Immature natural killer cell (primary cell): Measurements from ENCODE around the gene SPAG8. TPM values are rescaled to one million over a fixed set of nuclear protein-coding genes. Genes with fewer than 3 reads are reported as not detected.
A peak's percentile ranks its signal among the peaks of the same experiment; 100 is the strongest.

ENCODE experiments used
- DNase-seq, 3 donors: peaks; one replicate each; pipeline ENCODE4 v3.0.0; 2022; ENCODE audit warnings: mixed read lengths in 1 of 3
- H3K27ac Mint-ChIP-seq, 6 donors: one replicate each; pipeline ENCODE4 v1.8.0; 2020; ENCODE audit warnings: mixed read lengths in 6 of 6, mild to moderate bottlenecking in 5 of 6, inconsistent platforms in 4 of 6, moderate library complexity in 3 of 6
- H3K27me3 Mint-ChIP-seq, 3 donors: one replicate each; pipeline ENCODE4 v1.8.0; 2020 to 2021; ENCODE audit warnings: low read depth in 3 of 3, mild to moderate bottlenecking in 3 of 3, mixed read lengths in 3 of 3, moderate library complexity in 3 of 3, inconsistent platforms in 1 of 3
- H3K36me3 Mint-ChIP-seq, 3 donors: one replicate each; pipeline ENCODE4 v1.8.0; 2020; ENCODE audit warnings: mixed read lengths in 3 of 3, inconsistent platforms in 2 of 3, mild to moderate bottlenecking in 2 of 3
- H3K4me1 Mint-ChIP-seq, 2 donors: one replicate each; pipeline ENCODE4 v1.8.0; 2020; ENCODE audit warnings: inconsistent platforms in 2 of 2, mild to moderate bottlenecking in 2 of 2, mixed read lengths in 2 of 2, moderate library complexity in 1 of 2
- H3K4me3 Mint-ChIP-seq, 5 donors: one replicate each; pipeline ENCODE4 v1.8.0; 2020; ENCODE audit warnings: mild to moderate bottlenecking in 5 of 5, mixed read lengths in 5 of 5, inconsistent platforms in 3 of 5, moderate library complexity in 3 of 5
- H3K9me3 Mint-ChIP-seq, 6 donors: one replicate each; pipeline ENCODE4 v1.8.0; 2020; ENCODE audit warnings: mild to moderate bottlenecking in 6 of 6, mixed read lengths in 6 of 6, inconsistent platforms in 4 of 6, moderate library complexity in 3 of 6
- polyA plus RNA-seq, 3 donors: library from polyadenylated mRNA; unstranded; fragments of 300-500 nt; fragmentation: Illumina TruSeq; gene quantifications; one replicate each; pipeline ENCODE4 v1.2.3, GENCODE V29; 2021

Gene SPAG8
- polyA plus RNA-seq, 3 donors from 2014 or later, result 0.43 to 2.1 TPM; not detected in 1

GRCh38 chr9:35769763-35770162 lies 42.3 kb downstream of the SPAG8 start:
- no peak overlapping the region for H3K27ac Mint-ChIP-seq
- no peaks in the 10 kb centered on the region for H3K4me1 Mint-ChIP-seq
- no peaks in the 10 kb centered on the region for H3K36me3 Mint-ChIP-seq
- no peak for DNase-seq
- peaks cover 0 to 2% (median 0%) of the 10 kb centered on the region in 3 donors for H3K27me3 Mint-ChIP-seq
- H3K4me3 Mint-ChIP-seq, result no peak overlapping the region
- no peaks in the 10 kb centered on the region for H3K9me3 Mint-ChIP-seq

GRCh38 chr9:35767458-35767857 lies 44.6 kb downstream of the SPAG8 start:
- Mint-ChIP-seq H3K27ac (no peak overlapping the region), H3K4me3 (no peak overlapping the region), H3K4me1 (peaks cover 0 to 1% of the 10 kb centered on the region in 2 donors), H3K9me3 (no peaks in the 10 kb centered on the region), H3K27me3 (no peaks in the 10 kb centered on the region), H3K36me3 (no peaks in the 10 kb centered on the region)
- DNase-seq, result no peak

- DNase-seq, result no peak
- Mint-ChIP-seq H3K9me3 (no peaks in the 10 kb centered on the region), H3K4me1 (peaks cover 0 to 1% of the 10 kb centered on the region in 2 donors), H3K27ac (no peak overlapping the region), H3K36me3 (no peaks in the 10 kb centered on the region), H3K27me3 (no peaks in the 10 kb centered on the region), H3K4me3 (no peak overlapping the region)
Observed at GRCh38 chr9:35766997-35767396, 45.1 kb downstream of the SPAG8 start.

GRCh38 chr9:35763803-35764202 lies 48.3 kb downstream of the SPAG8 start:
- Mint-ChIP-seq H3K27ac (no peak overlapping the region), H3K4me3 (no peak overlapping the region), H3K4me1 (peaks cover 7 to 12% of the 10 kb centered on the region in 2 donors), H3K9me3 (no peaks in the 10 kb centered on the region), H3K36me3 (no peaks in the 10 kb centered on the region), H3K27me3 (peaks cover 0 to 2% (median 0%) of the 10 kb centered on the region in 3 donors)
- DNase-seq, result no peak

- Mint-ChIP-seq H3K4me1 (peaks cover 12 to 19% of the 10 kb centered on the region in 2 donors), H3K36me3 (no peaks in the 10 kb centered on the region), H3K27ac (no peak overlapping the region), H3K27me3 (peaks cover 0 to 2% (median 0%) of the 10 kb centered on the region in 3 donors), H3K9me3 (no peaks in the 10 kb centered on the region), H3K4me3 (no peak overlapping the region)
- no peak for DNase-seq
Observed at GRCh38 chr9:35763181-35763580, 48.9 kb downstream of the SPAG8 start.

- H3K36me3 Mint-ChIP-seq, result no peaks in the 10 kb centered on the region
- H3K27me3 Mint-ChIP-seq, result peaks cover 0 to 2% (median 2%) of the 10 kb centered on the region in 3 donors
- H3K9me3 Mint-ChIP-seq, result no peaks in the 10 kb centered on the region
- H3K4me1 Mint-ChIP-seq, result peaks cover 32 to 42% of the 10 kb centered on the region in 2 donors
- no peak overlapping the region for H3K27ac Mint-ChIP-seq
- no peak for DNase-seq
- H3K4me3 Mint-ChIP-seq, result no peak overlapping the region
Observed at GRCh38 chr9:35760651-35761050, 51.4 kb downstream of the SPAG8 start.

- H3K9me3 Mint-ChIP-seq, result no peaks in the 10 kb centered on the region
- H3K27ac Mint-ChIP-seq, result peak overlapping the region in 1 of 6 donors; percentile 62
- peaks cover 33 to 45% of the 10 kb centered on the region in 2 donors for H3K4me1 Mint-ChIP-seq
- no peaks in the 10 kb centered on the region for H3K36me3 Mint-ChIP-seq
- no peak for DNase-seq
- H3K27me3 Mint-ChIP-seq, result peaks cover 0 to 2% (median 2%) of the 10 kb centered on the region in 3 donors
- H3K4me3 Mint-ChIP-seq, result peak overlapping the region in 2 of 5 donors; percentile 29 to 39
Observed at GRCh38 chr9:35759795-35760194, 52.3 kb downstream of the SPAG8 start.

Other genes starting within 250 kb of the SPAG8 start
- gene TESK1, start 207.0 kb downstream of the SPAG8 start, polyA plus RNA-seq, result 10 to 100 TPM in 1 of 3 donors, 1 to 10 TPM in 2; 6.5 to 23.7 (median 8.1) TPM
- gene CD72, start 193.8 kb downstream of the SPAG8 start, polyA plus RNA-seq, result 10 to 100 TPM in 2 of 3 donors, 1 to 10 TPM in 1; 6.2 to 18.4 (median 10.1) TPM
- gene SIT1, start 161.3 kb downstream of the SPAG8 start, polyA plus RNA-seq, result 1 to 10 TPM in 1 of 3 donors, under 1 TPM in 2; 0.26 to 1.4 (median 0.49) TPM
- gene RMRP, start 154.2 kb downstream of the SPAG8 start, polyA plus RNA-seq, result 10 to 100 TPM in 1 of 3 donors, not detected in 2; 23.0 TPM
- gene CCDC107, start 154.0 kb downstream of the SPAG8 start, polyA plus RNA-seq, result 100 to 1,000 TPM; 101 to 106 (median 103) TPM
- 1 to 10 TPM in 2 of 3 donors, under 1 TPM in 1; 0.92 to 1.9 (median 1.1) TPM for gene ARHGEF39, start 147.1 kb downstream of the SPAG8 start, polyA plus RNA-seq
- gene CA9, start 138.3 kb downstream of the SPAG8 start, polyA plus RNA-seq, result not detected
- under 1 TPM in 1 of 3 donors, not detected in 2; 0.28 TPM for gene TPM2, start 122.3 kb downstream of the SPAG8 start, polyA plus RNA-seq
- 100 to 1,000 TPM in 1 of 3 donors, 10 to 100 TPM in 2; 21.4 to 260 (median 61.5) TPM for gene TLN1, start 80.1 kb downstream of the SPAG8 start, polyA plus RNA-seq
- gene CREB3, start 79.6 kb downstream of the SPAG8 start, polyA plus RNA-seq, result 10 to 100 TPM; 47.8 to 59.3 (median 50.0) TPM
- 10 to 100 TPM; 20.3 to 43.3 (median 37.4) TPM for gene GBA2, start 63.0 kb downstream of the SPAG8 start, polyA plus RNA-seq
- 10 to 100 TPM in 1 of 3 donors, 1 to 10 TPM in 2; 5.4 to 10.6 (median 8.2) TPM for gene RGP1, start 63.0 kb downstream of the SPAG8 start, polyA plus RNA-seq
- gene MSMP, start 58.0 kb downstream of the SPAG8 start, polyA plus RNA-seq, result 1 to 10 TPM in 1 of 3 donors, not detected in 2; 1.3 TPM
- gene NPR2, start 20.7 kb downstream of the SPAG8 start, polyA plus RNA-seq, result under 1 TPM in 1 of 3 donors, not detected in 2; 0.46 TPM
- 100 to 1,000 TPM; 105 to 124 (median 122) TPM for gene HINT2, start 2.8 kb upstream of the SPAG8 start, polyA plus RNA-seq
- gene FAM221B, start 16.5 kb upstream of the SPAG8 start, polyA plus RNA-seq, result not detected
- 1 to 10 TPM; 1.1 to 2.1 (median 1.6) TPM for gene TMEM8B, start 17.0 kb upstream of the SPAG8 start, polyA plus RNA-seq
- gene OR13J1, start 58.1 kb upstream of the SPAG8 start, polyA plus RNA-seq, result not detected
- not detected for gene HRCT1, start 93.9 kb upstream of the SPAG8 start, polyA plus RNA-seq
- not detected for gene SPAAR, start 97.2 kb upstream of the SPAG8 start, polyA plus RNA-seq
- gene OR2S2, start 145.9 kb upstream of the SPAG8 start, polyA plus RNA-seq, result not detected
- 10 to 100 TPM in 2 of 3 donors, 1 to 10 TPM in 1; 7.8 to 14.4 (median 13.8) TPM for gene RECK, start 224.7 kb upstream of the SPAG8 start, polyA plus RNA-seq